Suprapubic skin (tissue), 4 donors: Measurements from ENCODE around the gene EPB41L2.

Experiments used
- EP300 ChIP-seq: sonication (generic); formaldehyde crosslinking; IDR thresholded peaks from one replicate; pipeline ENCODE4 v1.6.1; 2017; ENCODE audit warnings: antibody characterized with exemption
- POLR2A ChIP-seq, 2 donors: fragments of 450-650 bp; IDR thresholded peaks; one replicate each; pipeline ENCODE4 v1.6.1; 2017; ENCODE audit warnings: antibody characterized with exemption in 2 of 2, mild to moderate bottlenecking in 2 of 2, moderate library complexity in 2 of 2
- POLR2AphosphoS5 ChIP-seq, 3 donors: sonication (generic); formaldehyde crosslinking; IDR thresholded peaks; one replicate each; pipeline ENCODE4 v1.6.1; 2017; ENCODE audit warnings: antibody characterized with exemption in 3 of 3
- TF ChIP-seq, protein P1 (sequence below), 2 donors: fragments of 200-600 bp in 1 of 2; fragments of 450-650 bp in 1 of 2; sonication (generic) in 1 of 2; IDR thresholded peaks; one replicate each; pipeline ENCODE4 v1.5.1; 2016 to 2019; ENCODE audit warnings: antibody characterized with exemption in 2 of 2, mild to moderate bottlenecking in 1 of 2, moderate library complexity in 1 of 2

DNA sequence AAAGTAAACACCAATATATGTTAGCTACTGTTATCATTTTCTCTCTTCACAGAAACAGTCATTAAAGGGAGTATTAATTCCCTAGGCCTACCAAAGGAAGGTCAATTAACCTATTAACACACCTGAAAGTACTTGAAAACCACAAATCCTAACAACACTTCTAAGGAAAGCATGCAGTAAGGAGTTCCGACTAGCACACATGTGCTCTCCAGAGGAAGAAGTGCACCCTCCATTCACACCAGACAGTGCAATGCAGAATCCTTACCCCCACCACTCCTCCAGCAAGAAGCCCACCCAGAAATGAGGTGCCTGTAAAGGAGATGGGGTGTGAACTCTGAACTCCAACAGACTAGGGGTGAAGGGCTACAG lies 58.7 kb downstream of the EPB41L2 start:
- TF ChIP-seq, protein P1, sequence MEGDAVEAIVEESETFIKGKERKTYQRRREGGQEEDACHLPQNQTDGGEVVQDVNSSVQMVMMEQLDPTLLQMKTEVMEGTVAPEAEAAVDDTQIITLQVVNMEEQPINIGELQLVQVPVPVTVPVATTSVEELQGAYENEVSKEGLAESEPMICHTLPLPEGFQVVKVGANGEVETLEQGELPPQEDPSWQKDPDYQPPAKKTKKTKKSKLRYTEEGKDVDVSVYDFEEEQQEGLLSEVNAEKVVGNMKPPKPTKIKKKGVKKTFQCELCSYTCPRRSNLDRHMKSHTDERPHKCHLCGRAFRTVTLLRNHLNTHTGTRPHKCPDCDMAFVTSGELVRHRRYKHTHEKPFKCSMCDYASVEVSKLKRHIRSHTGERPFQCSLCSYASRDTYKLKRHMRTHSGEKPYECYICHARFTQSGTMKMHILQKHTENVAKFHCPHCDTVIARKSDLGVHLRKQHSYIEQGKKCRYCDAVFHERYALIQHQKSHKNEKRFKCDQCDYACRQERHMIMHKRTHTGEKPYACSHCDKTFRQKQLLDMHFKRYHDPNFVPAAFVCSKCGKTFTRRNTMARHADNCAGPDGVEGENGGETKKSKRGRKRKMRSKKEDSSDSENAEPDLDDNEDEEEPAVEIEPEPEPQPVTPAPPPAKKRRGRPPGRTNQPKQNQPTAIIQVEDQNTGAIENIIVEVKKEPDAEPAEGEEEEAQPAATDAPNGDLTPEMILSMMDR (IDR thresholded peaks at IDR 0.05) = no peak
- TF ChIP-seq EP300 (no peak), POLR2A (IDR thresholded peaks at IDR 0.05) (no peak), POLR2AphosphoS5 (IDR thresholded peaks at IDR 0.05) (no peak)
